NCI-H1930 (cell line): ENCODE data around the gene C1orf174.

Source experiments
- DNase-seq, 2 experiments: peaks; one replicate each; lab custom pipeline; 2025; lab: John Stamatoyannopoulos, UW

C1orf174 gene

DNA sequence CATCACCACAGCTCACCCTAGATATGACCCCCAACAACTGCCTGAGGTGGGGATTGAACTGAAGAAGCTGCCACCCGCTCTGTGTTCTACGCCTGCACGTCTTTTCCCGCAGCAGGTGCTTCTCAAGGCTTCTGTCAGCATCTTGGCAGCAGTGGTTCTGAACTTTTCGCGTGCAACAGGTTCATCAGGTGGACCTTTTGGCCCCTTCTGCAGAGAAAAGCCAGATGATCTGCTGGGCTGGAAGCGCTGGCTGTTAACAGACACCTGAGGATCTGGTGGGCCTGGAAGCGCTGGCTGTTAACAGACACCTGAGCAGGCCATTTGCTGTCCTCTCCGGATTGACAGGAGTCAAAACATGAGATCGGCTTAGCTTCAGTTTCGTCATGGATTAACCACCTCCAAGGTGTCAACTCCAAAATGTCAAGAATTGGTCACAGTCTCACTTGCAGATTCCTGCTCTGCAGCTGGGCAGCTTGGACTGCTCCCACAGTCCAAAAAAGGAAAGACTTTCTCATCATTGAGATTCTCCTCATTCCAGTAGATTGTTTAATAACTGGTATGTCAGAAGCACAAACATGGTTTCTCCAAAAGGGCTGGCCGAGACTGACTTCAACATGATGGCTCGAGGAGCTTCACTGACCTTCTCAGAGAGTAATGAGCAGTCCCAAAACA, 4.7 kb downstream of the C1orf174 start:
- no peak for DNase-seq

DNA sequence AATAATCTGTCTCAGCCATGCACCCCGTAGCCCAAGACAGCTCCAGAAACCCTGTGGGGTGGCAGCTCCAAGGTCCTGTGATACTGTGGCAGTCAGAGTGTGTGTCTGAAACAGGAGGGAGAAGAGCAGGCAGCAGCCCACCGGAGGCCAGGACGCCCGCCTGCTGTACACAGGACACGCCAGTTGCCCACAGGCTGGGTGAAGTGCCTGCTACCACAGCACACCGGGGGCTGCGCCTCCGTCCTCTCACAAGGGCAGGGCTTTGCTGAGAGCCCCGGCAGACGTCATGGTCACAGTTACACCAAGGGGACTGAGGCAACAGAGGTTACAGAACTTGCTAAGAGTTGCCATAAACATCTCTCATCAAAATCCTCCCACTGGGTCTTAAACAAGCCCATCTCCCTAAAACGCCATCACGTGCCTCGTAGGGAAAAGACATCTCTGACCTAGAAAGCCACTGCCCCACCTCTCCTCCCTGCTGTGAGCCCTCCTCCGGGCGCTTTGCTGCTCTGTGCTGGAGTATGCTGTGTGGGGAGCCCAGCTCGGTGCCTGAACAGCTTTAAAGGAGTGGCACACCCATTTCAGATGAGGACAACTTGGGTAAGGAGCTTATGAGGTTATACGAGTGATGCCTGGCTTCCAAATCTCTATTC, 5.3 kb downstream of the C1orf174 start:
- DNase-seq: no peak

- no peak for DNase-seq
Measured at GRCh38 chr1:3893190-3893589, 6.9 kb downstream of the C1orf174 start.

DNA sequence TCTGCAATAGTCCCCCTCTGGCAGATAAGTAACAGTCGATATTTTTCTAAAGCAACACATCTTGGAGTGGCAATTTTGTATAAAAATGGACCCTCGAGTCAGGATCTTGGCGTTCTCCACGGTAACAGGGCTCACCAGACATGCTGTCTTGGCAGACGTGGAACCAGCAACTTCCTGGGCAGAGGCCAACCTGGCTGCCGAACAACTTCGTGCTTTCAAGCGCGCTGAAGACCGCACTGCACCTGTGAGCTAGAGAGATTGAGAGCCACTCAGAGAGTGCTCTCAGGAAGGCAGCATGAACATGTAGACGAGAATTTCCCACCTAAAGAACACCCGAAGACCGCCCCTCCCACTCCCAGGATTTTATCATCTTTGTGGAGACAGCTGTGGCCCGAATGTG, 7.3 kb downstream of the C1orf174 start:
- DNase-seq: no peak

- no peak for DNase-seq
Measured at GRCh38 chr1:3891329-3891865, 8.7 kb downstream of the C1orf174 start.

- no peak for DNase-seq
Measured at GRCh38 chr1:3890389-3891328, 9.4 kb downstream of the C1orf174 start.

GRCh38 chr1:3889936-3890335, 10.1 kb downstream of the C1orf174 start:
- no peak for DNase-seq

DNA sequence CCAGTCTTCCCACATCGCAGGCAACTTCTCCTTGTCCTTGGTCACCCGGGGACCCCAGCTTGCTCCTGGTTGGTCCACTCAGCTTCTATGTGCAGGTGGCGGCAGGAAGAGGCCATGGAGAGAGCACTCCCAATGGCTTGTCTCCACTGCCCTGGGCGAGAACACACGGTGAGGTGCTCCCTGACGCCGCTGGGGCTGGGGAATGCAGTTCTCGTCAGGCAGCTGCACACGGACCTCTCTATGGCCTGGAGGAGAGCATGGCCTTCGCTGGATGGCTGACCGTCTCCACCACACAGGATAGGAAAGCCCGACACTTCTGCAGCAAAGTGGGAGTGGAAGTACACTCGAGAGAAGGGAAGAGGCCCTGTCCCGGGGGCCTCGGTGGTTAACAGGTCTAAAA, 11.8 kb downstream of the C1orf174 start:
- no peak for DNase-seq

DNA sequence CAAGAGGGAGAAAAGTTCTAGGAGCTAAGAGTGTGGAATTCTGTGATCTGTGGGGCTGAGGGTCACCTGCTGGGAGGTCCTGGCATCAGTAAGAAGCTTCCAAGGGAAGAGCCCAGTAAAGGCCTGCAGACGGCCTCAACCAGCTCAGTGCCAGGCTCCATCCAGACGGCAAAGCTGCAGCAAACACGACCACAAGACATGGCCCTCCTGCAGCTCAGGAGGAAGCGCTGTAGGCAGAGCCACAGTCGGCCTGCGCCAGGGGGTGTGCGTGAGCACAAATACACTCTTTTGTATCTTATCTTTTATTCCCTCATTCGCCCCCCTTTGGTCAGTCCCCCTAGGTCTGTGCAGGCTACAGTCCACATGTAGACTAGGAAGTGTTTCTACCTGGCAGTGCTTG, 13.4 kb downstream of the C1orf174 start:
- no peak for DNase-seq

DNA sequence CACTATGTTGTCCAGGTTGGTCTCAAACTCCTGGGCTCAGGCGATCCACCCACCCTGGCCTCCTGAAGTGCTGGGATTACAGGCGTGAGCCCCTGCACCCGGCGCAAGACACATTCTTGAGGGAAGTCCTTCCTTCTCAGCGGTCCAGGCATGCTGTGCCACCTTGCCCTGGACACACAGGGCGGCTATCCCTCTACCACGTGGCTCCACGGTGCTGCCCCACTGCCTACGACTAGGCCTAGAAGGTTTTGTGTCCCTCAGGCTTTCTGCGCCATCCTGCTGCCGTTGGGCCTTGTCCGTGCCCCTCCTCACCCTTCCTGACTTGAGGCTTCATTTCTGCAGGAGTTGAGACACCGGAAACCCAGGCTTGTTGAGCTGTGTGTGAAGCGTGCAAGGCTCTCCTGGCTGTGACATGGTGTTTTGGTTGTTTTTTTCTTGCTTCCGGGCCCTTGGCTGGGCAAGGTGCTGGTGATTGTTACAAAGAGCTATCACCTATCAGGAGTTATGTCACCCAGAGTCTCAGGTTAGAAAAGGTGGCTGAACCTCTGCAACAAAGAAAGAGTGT, 13.9 kb downstream of the C1orf174 start:
- DNase-seq: no peak

GRCh38 chr1:3885611-3886010, 14.5 kb downstream of the C1orf174 start:
- DNase-seq: no peak

- DNase-seq: no peak
Measured at GRCh38 chr1:3884966-3885365, 15.1 kb downstream of the C1orf174 start.

DNA sequence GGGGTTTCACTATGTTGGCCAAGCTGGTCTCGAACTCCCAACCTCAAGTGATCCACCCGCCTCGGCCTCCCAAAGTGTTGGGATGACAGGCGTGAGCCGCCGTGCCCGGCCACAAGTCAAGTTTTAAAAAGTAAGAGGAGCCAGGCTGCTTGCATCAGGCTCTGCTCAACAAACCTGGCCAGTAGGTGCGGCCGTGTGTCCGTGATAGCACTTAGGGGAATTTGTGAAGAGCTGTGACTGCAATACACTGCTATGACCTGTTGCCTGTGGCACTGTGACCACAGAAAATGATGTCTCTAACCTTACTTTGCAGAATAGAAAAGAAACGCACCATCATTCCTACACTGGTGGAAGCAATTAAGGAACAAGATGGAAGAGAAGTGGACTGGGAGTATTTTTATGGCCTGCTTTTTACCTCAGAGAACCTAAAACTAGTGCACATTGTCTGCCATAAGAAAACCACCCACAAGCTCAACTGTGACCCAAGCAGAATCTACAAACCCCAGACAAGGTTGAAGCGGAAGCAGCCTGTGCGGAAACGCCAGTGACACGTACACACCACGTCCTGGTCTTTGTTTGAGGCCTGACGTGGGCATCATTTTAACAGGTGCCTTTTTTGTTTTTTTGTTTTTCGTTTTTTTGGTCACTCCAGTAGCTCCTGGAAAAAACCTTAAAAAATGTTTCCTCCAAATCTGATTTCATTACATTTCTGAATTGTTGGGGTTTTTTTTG, 16.7 kb downstream of the C1orf174 start:
- no peak for DNase-seq

- no peak for DNase-seq
Measured at GRCh38 chr1:3881193-3881480, 18.9 kb downstream of the C1orf174 start.

DNA sequence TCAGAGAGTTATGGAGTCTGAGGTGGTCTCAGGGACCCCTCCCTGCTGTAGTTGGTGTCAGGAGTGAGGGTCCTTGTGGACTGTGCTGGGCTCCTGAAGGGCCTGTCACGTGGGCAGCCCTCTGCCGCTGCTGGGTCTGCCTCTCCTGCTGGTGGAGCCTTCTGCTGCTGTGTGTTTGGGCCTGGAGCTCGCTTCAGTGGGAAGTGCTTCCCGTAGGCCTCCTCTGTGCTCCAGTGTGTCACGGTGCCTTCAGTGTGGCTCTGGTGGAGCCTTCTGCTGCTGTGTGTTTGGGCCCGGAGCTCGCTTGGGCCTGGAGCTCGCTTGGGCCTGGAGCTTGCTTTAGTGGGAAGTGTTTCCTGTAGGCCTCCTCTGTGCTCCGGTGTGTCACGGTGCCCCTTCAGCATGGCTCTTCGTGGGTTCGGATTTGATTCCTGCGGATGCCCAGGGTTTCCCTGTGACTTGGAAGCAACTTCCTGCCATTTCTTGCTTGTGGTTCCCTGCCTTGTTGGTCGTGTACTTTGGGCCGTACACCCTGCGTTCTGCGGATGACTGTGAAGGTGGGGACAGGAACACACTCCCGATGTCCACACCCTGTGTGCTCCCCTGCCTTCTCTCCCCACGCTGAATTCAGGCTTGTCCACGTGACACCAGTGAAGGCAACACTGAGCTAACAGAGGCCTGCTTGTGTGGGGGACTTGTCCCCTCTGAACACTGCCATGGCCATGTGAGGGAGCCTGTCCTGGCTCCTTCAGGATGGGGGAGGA, 19.5 kb downstream of the C1orf174 start:
- DNase-seq: no peak

- no peak for DNase-seq
Measured at GRCh38 chr1:3879787-3880428, 20.2 kb downstream of the C1orf174 start.

DNA sequence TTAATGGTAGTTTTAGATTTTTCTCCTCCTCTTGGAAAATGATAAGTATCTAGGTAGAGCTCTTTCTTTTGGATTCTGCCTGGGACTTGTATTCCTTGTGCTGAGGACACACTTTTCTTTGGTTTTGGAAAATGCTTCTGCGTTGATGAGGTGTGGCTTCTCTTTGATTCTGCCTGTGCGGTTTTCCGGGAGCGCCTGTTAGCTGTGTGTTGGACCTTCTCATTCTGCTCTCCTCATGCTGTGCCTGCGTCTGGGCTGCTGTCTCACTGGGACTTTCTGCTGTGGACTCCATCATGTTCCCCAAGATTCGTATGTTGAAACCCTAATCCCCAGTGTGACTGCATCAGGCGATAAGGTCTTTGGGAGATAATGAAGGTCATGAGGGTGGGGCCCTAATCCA, 21.0 kb downstream of the C1orf174 start:
- no peak for DNase-seq

- no peak for DNase-seq
Measured at GRCh38 chr1:3876716-3877115, 23.4 kb downstream of the C1orf174 start.

GRCh38 chr1:3874736-3875135, 25.3 kb downstream of the C1orf174 start:
- DNase-seq: no peak

GRCh38 chr1:3872546-3872945, 27.5 kb downstream of the C1orf174 start:
- DNase-seq: no peak

GRCh38 chr1:3871451-3871805, 28.6 kb downstream of the C1orf174 start:
- DNase-seq: no peak
